ENCODE data around the gene RFT1.

DNA sequence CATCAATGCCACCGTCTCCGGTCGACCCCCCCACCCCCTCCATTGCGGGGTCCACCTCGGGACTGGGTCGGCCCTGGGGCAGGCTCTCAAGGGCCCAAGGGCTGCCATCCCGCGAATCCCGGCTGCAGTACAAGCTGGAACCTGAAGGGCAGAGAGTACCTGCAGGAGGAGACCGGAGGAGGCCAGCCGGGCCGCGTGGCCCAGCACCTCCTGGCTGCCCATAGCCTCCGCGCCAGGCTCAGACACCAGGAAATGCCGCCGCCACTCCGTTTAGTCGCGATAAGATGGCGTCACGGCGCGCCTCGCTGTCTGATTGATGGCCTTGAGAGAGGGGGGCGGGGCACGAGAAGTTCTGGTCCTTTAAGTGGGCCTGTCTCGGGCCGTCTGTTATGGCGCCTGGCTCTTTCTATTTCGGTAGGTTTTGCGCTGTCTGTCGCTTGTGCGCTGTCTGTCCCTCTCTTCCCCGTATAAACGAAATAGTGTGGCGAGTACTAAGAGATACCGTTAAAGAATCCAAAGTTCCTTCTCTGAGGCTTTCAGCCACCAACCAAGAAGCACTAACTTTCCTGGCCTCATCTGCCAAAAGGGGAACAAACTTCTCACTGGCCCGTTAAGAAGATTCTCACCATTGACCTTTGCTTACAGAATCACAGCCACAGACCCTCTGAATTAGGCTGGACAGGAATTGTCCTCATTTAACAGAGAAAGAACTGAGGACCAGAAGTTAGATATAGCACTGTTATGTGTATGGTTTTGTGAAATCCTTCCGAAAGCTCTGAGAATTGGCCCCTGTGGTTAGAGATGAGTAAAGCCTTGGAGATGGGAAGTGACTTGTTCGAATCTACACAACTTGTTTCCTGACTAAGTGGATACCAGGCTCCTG lies at the start of gene RFT1:
- no peak for TF ChIP-seq CTCF (IDR thresholded peaks at IDR 0.05; ENCODE audit: low read depth, low read length, poor library complexity, severe bottlenecking)
- no peak for TF ChIP-seq EZH2phosphoT487 (IDR thresholded peaks at IDR 0.05; ENCODE audit: borderline replicate concordance, low read length)

Measured in DOHH2 (cell line).